ENCODE measurements around the gene CD59.

CD59 gene

DNA sequence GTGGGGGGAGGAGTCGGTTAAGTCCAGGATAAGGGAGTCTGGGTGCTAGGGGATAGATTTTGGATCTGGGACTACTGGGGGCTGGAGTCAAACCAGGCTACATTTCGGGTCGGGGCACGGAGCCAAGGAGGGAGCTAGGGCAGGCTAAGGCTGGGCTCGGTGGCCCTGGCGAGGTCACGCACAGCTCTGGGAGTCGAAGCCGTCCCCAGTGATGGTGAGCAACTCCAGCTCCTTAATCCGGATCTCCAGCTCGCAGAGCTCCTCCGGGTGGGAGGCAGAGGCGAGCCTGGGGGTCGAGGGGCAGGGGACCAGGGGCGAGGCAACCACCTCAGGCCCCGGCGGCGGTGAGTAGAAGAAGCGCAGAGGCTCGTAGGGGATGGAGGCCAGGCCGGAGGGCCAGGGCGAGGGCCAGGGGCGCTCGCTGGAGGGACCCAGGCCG, 36.1 kb downstream of the CD59 start:
- no peak overlapping the region for H2AFZ ChIP-seq (ENCODE audit: low read length)
- H3F3A ChIP-seq (ENCODE audit: low read depth): no peaks in the 10 kb centered on the region
- no peaks in the 10 kb centered on the region for H3K9me2 ChIP-seq (replicated peaks; ENCODE audit: low read depth, low read length)
- peak overlapping the region; percentile 96 for H3K4me2 ChIP-seq (ENCODE audit: low read depth, low read length, poor library complexity, severe bottlenecking)
- H3K4me1 ChIP-seq (ENCODE audit: insufficient read depth, low read length, poor library complexity, severe bottlenecking): peaks cover 17% of the 10 kb centered on the region
- no peaks in the 10 kb centered on the region for H3K27me3 ChIP-seq (ENCODE audit: insufficient read depth, low read length, poor library complexity, severe bottlenecking)
- TF ChIP-seq EZH2phosphoT487 (IDR thresholded peaks at IDR 0.05; ENCODE audit: borderline replicate concordance): no peak
- no peak for TF ChIP-seq CTCF (conservative IDR thresholded peaks at IDR 0.05; ENCODE audit: low read length)
- H3K9me3 ChIP-seq (ENCODE audit: insufficient read depth, low read depth, low read length): no peaks in the 10 kb centered on the region
- no peaks in the 10 kb centered on the region for H4K20me1 ChIP-seq (ENCODE audit: insufficient read depth, low read length, poor library complexity, severe bottlenecking)
- H3K9ac ChIP-seq (ENCODE audit: low read depth, low read length, poor library complexity, severe bottlenecking): no peak overlapping the region
- peaks cover 5% of the 10 kb centered on the region; the same call in 1 of the 2 replicates for H3K36me3 ChIP-seq (ENCODE audit: insufficient read depth, low read length)
- peak overlapping the region; percentile 81 for H3K4me3 ChIP-seq (ENCODE audit: low read length, poor library complexity, severe bottlenecking)
- no peaks in the 10 kb centered on the region for H3K79me2 ChIP-seq (ENCODE audit: insufficient read depth, low read length)

- H3K4me2 ChIP-seq (ENCODE audit: low read depth, low read length, poor library complexity, severe bottlenecking): peak overlapping the region; percentile 96
These were observed 36.6 kb downstream of the CD59 start for GRCh38 chr11:33699515-33700062.

GRCh38 chr11:33698921-33699320, 37.3 kb downstream of the CD59 start:
- no peak overlapping the region for H3K4me2 ChIP-seq (ENCODE audit: low read depth, low read length, poor library complexity, severe bottlenecking)
- no peak for TF ChIP-seq EZH2phosphoT487 (IDR thresholded peaks at IDR 0.05; ENCODE audit: borderline replicate concordance)
- TF ChIP-seq CTCF (conservative IDR thresholded peaks at IDR 0.05; ENCODE audit: low read length): no peak

More at GRCh38 chr11:33699515-33700062, 36.6 kb downstream of the CD59 start:
- Histone ChIP-seq H3K9ac (ENCODE audit: low read depth, low read length, poor library complexity, severe bottlenecking) (no peak overlapping the region), H3K79me2 (ENCODE audit: insufficient read depth, low read length) (no peaks in the 10 kb centered on the region), H3F3A (ENCODE audit: low read depth) (no peaks in the 10 kb centered on the region), H3K9me2 (replicated peaks; ENCODE audit: low read depth, low read length) (no peaks in the 10 kb centered on the region), H3K4me1 (ENCODE audit: insufficient read depth, low read length, poor library complexity, severe bottlenecking) (peaks cover 17% of the 10 kb centered on the region), H3K9me3 (ENCODE audit: insufficient read depth, low read depth, low read length) (no peaks in the 10 kb centered on the region), H4K20me1 (ENCODE audit: insufficient read depth, low read length, poor library complexity, severe bottlenecking) (no peaks in the 10 kb centered on the region), H3K4me3 (ENCODE audit: low read length, poor library complexity, severe bottlenecking) (no peak overlapping the region), H3K27me3 (ENCODE audit: insufficient read depth, low read length, poor library complexity, severe bottlenecking) (no peaks in the 10 kb centered on the region), H2AFZ (ENCODE audit: low read length) (no peak overlapping the region), H3K36me3 (ENCODE audit: insufficient read depth, low read length) (peaks cover under 1% of the 10 kb centered on the region; the same call in 1 of the 2 replicates)
- TF ChIP-seq CTCF (conservative IDR thresholded peaks at IDR 0.05; ENCODE audit: low read length) (no peak), EZH2phosphoT487 (IDR thresholded peaks at IDR 0.05; ENCODE audit: borderline replicate concordance) (no peak)

More at GRCh38 chr11:33698921-33699320, 37.3 kb downstream of the CD59 start:
- Histone ChIP-seq H3K36me3 (ENCODE audit: insufficient read depth, low read length) (no peaks in the 10 kb centered on the region), H3K27me3 (ENCODE audit: insufficient read depth, low read length, poor library complexity, severe bottlenecking) (no peaks in the 10 kb centered on the region), H2AFZ (ENCODE audit: low read length) (no peak overlapping the region), H4K20me1 (ENCODE audit: insufficient read depth, low read length, poor library complexity, severe bottlenecking) (no peaks in the 10 kb centered on the region), H3K4me1 (ENCODE audit: insufficient read depth, low read length, poor library complexity, severe bottlenecking) (peaks cover 17% of the 10 kb centered on the region), H3K9me2 (replicated peaks; ENCODE audit: low read depth, low read length) (no peaks in the 10 kb centered on the region), H3F3A (ENCODE audit: low read depth) (no peaks in the 10 kb centered on the region), H3K9me3 (ENCODE audit: insufficient read depth, low read depth, low read length) (no peaks in the 10 kb centered on the region), H3K79me2 (ENCODE audit: insufficient read depth, low read length) (no peaks in the 10 kb centered on the region), H3K9ac (ENCODE audit: low read depth, low read length, poor library complexity, severe bottlenecking) (no peak overlapping the region), H3K4me3 (ENCODE audit: low read length, poor library complexity, severe bottlenecking) (no peak overlapping the region)

All from Loucy (cell line).